ENCODE measurements around the gene TM6SF1. TPM values are rescaled to one million over a fixed set of nuclear protein-coding genes. Genes with fewer than 3 reads are reported as not detected.

TM6SF1 gene
- total and polyA plus RNA-seq, 2 of the 4 experiments (the other 2 are of a cell fraction): 1.6 to 1.9 TPM

DNA sequence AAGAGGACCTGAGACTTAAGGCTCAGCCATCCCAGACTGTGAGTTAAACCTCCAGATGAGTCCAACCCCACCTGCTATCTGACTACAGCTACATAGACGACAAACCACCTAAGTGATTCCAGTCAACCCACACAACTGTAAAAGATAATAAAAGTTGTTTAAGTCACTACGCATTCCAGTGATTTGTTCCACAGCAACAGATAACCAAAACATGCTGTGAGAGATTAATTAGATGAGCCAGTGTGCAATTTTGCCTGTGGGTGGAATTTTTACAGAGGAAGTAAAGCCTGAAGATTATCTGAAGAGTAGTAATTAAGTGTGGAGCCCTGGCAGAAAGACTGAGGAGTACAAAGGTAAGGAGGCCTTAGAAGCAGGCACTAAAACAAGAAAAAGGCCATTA, 45.8 kb upstream of the TM6SF1 start:
- WGBS, 2 experiments (ENCODE audit: extremely low coverage in 2 of 2, insufficient read length in 1 of 2): no CpG with 5 or more reads among the region's 2 CpGs
- Histone ChIP-seq H3K4me3 (ENCODE audit: insufficient read depth, low read depth, low read length) (no peak overlapping the region), H2BK5ac (ENCODE audit: low read depth, low read length, poor library complexity, severe bottlenecking) (no peak overlapping the region), H4K91ac (ENCODE audit: insufficient read depth, low read depth, low read length) (no peak overlapping the region), H3K23ac (ENCODE audit: low read depth, low read length) (no peak overlapping the region), H3K56ac (ENCODE audit: extremely low read depth, insufficient read depth, low read length) (no peak overlapping the region), H3K9me3 (ENCODE audit: control insufficient read depth, insufficient read depth, low read length) (no peaks in the 10 kb centered on the region), H3K14ac (replicated peaks; ENCODE audit: low read depth, low read length) (no peak overlapping the region), H3K9ac (ENCODE audit: low read depth, low read length) (no peak overlapping the region), H3K9me1 (ENCODE audit: insufficient read depth, low read length) (peaks cover 18% of the 10 kb centered on the region), H3K36me3 (ENCODE audit: control insufficient read depth, insufficient read depth, low read length) (peaks cover 4% of the 10 kb centered on the region; the same call in 1 of the 2 replicates), H3K4ac (ENCODE audit: low read depth, low read length) (no peak overlapping the region), H4K20me1 (ENCODE audit: insufficient read depth, low read length) (peaks cover 76% of the 10 kb centered on the region), H3K79me1 (ENCODE audit: low read depth in 1 of 2, low read length in 2 of 2) (peaks cover 34 to 61% of the 10 kb centered on the region in 2 experiments), H3K18ac (ENCODE audit: low read depth, low read length) (no peak overlapping the region), H2AK5ac (ENCODE audit: low read depth, low read length) (peak overlapping the region; percentile 23; the same call in 1 of the 2 replicates), H4K8ac (ENCODE audit: low read depth in 2 of 2, low read length in 2 of 2) (no peak overlapping the region), H4K5ac (ENCODE audit: low read depth, low read length) (no peak overlapping the region), H2AFZ (replicated peaks; ENCODE audit: low read length, poor library complexity) (no peak overlapping the region), H3K4me2 (ENCODE audit: low read depth, low read length) (peak overlapping the region; percentile 19; the same call in 1 of the 2 replicates), H2AK9ac (replicated peaks; ENCODE audit: low read depth, low read length, poor library complexity) (no peak overlapping the region), H3K27ac (ENCODE audit: insufficient read depth, low read length) (no peak overlapping the region), H3K4me1 (ENCODE audit: control insufficient read depth, insufficient read depth, low read length) (peaks cover 6% of the 10 kb centered on the region), H2BK120ac (ENCODE audit: low read depth, low read length) (no peak overlapping the region), H2BK15ac (ENCODE audit: low read depth, low read length) (no peak overlapping the region), H3K27me3 (ENCODE audit: control insufficient read depth, insufficient read depth, low read length) (no peaks in the 10 kb centered on the region), H2BK20ac (ENCODE audit: low read depth, low read length) (no peak overlapping the region)
- no TSS peak for BruUV-seq (replicated peaks)
- peak; percentile 27 for ATAC-seq (ENCODE audit: low read depth)
- intact Hi-C loops (cut with micrococcal nuclease) (no loop called here), in situ Hi-C loops (cut with MboI; ENCODE audit: low sequenced_read_pairs) (loop anchor here (5.0 kb wide), 1 partner anchor 39 kb away; no protein-coding TSS in a partner anchor), dilution Hi-C loops (cut with HindIII; ENCODE audit: low sequenced_read_pairs, unreplicated experiment) (no loop called here)
- peak; percentile 11; the same call in 1 of the 2 replicates for TF ChIP-seq BHLHE40 (IDR thresholded peaks at IDR 0.05; ENCODE audit: low read depth, low read length)
- TF ChIP-seq MAFK (IDR thresholded peaks at IDR 0.05; ENCODE audit: low read depth, low read length): no peak; the same call in 1 of the 2 replicates
- ChIA-PET CTCF (interaction anchor here (1.1 kb wide), 1 partner anchor 11 kb away, joined by 3 read pairs; no protein-coding TSS in a partner anchor), POLR2A (ENCODE audit: unreplicated experiment) (no interaction called here)
- DNase-seq: peak; percentile 62
